ENCODE results near the gene GNPDA1.
A peak's percentile ranks its signal among the peaks of the same experiment; 100 is the strongest.

Gene GNPDA1

DNA sequence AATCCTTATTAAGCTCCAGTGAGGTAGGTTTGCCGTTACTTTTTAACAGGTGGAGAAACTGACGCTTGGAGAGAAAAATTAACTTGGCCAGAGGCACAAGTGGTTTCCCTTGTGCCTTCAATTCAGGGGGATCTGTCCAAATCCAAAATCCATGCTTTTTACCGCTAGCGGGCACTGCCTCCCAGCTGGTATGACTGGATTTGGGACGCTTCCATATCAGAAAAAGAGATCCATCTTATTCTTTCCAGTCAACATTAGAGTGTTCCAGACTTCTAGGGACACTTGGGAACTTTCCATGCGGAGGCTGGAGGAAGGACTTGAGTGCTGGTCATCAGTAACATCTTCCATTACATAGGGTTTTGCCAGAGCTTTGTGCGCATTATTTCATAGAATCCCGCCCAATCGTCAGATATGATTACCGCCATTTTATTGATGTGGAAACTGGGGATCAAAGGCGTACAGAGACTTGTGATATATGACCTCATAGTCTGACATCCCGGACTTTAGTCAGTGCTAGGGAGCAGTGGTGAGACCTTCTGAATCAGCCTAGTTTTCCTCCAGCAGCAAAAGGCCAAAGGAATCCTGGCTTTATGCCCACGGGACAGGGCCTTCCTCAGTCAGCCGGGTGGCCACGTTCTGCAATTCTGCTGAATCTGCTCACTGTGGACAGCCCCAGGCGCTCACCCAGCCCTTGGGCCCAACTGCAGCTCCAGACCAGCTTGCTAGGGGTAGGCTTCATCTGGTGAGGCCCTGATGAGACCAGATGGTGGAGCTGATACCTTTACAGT is 1.1 kb upstream of the GNPDA1 start:
- intact Hi-C loops (cut with micrococcal nuclease) = loop anchor here (5.0 kb wide), 1 partner anchor 38 kb away; no protein-coding TSS in a partner anchor
- H3K27me3 Mint-ChIP-seq = no peaks in the 10 kb centered on the region
- peak overlapping the region; percentile 94 for H3K27ac Mint-ChIP-seq
- H3K9me3 Mint-ChIP-seq = no peaks in the 10 kb centered on the region
- peaks cover 36% of the 10 kb centered on the region for H3K36me3 Mint-ChIP-seq (ENCODE audit: low read depth)
- H3K4me1 Mint-ChIP-seq (ENCODE audit: low read depth) = peaks cover 57% of the 10 kb centered on the region
- H3K4me3 Mint-ChIP-seq = no peak overlapping the region

- intact Hi-C loops (cut with micrococcal nuclease) = loop anchor here (1.0 to 5.0 kb wide), 2 partner anchors 40 to 132 kb away; no protein-coding TSS in a partner anchor
- H3K27me3 Mint-ChIP-seq = no peaks in the 10 kb centered on the region
- peaks cover 52% of the 10 kb centered on the region for H3K36me3 Mint-ChIP-seq (ENCODE audit: low read depth)
- peak overlapping the region; percentile 94 for H3K27ac Mint-ChIP-seq
- no peaks in the 10 kb centered on the region for H3K9me3 Mint-ChIP-seq
- peaks cover 65% of the 10 kb centered on the region for H3K4me1 Mint-ChIP-seq (ENCODE audit: low read depth)
- peak overlapping the region; percentile 81 for H3K4me3 Mint-ChIP-seq
These were observed 541 bp downstream of the GNPDA1 start for GRCh38 chr5:142012186-142012785.

GRCh38 chr5:142011572-142012185 is 1.1 kb downstream of the GNPDA1 start:
- peak overlapping the region; percentile 94 for H3K27ac Mint-ChIP-seq
- no peaks in the 10 kb centered on the region for H3K9me3 Mint-ChIP-seq
- H3K4me3 Mint-ChIP-seq = peak overlapping the region; percentile 81
- H3K36me3 Mint-ChIP-seq (ENCODE audit: low read depth) = peaks cover 58% of the 10 kb centered on the region
- H3K4me1 Mint-ChIP-seq (ENCODE audit: low read depth) = peaks cover 70% of the 10 kb centered on the region
- intact Hi-C loops (cut with micrococcal nuclease) = loop anchor here (1.0 to 5.0 kb wide), 2 partner anchors 41 to 133 kb away; no protein-coding TSS in a partner anchor
- H3K27me3 Mint-ChIP-seq = no peaks in the 10 kb centered on the region

GRCh38 chr5:142009886-142010285 is 2.9 kb downstream of the GNPDA1 start:
- H3K4me1 Mint-ChIP-seq (ENCODE audit: low read depth) = peaks cover 68% of the 10 kb centered on the region
- no peak overlapping the region for H3K27ac Mint-ChIP-seq
- H3K27me3 Mint-ChIP-seq = no peaks in the 10 kb centered on the region
- intact Hi-C loops (cut with micrococcal nuclease) = loop anchor here (5.0 kb wide), 1 partner anchor 42 kb away; no protein-coding TSS in a partner anchor
- H3K4me3 Mint-ChIP-seq = no peak overlapping the region
- H3K9me3 Mint-ChIP-seq = no peaks in the 10 kb centered on the region
- H3K36me3 Mint-ChIP-seq (ENCODE audit: low read depth) = peaks cover 76% of the 10 kb centered on the region

DNA sequence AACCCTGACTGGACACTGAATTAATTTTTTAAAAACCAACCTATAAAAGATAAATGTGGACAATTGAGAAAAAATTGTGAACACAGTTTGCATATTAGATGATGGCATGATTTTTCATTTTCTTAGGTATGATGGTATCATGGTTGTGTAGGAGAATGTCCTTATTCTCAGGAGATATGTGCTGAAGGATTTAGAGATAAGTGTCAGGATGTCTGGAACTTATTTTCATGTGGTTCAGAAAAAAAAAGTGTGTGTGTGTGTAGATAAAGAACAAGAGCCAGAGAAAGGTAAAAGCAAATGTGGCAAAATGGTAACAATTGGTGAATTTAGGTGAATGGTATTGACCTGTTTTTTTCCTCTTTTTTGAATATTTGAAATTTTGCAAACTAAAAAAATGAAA is 4.0 kb downstream of the GNPDA1 start:
- peaks cover 87% of the 10 kb centered on the region for H3K36me3 Mint-ChIP-seq (ENCODE audit: low read depth)
- H3K4me1 Mint-ChIP-seq (ENCODE audit: low read depth) = peaks cover 63% of the 10 kb centered on the region
- intact Hi-C loops (cut with micrococcal nuclease) = no loop called here
- H3K9me3 Mint-ChIP-seq = no peaks in the 10 kb centered on the region
- H3K27ac Mint-ChIP-seq = peak overlapping the region; percentile 19
- no peaks in the 10 kb centered on the region for H3K27me3 Mint-ChIP-seq
- H3K4me3 Mint-ChIP-seq = no peak overlapping the region

GRCh38 chr5:142007237-142007544 is 5.6 kb downstream of the GNPDA1 start:
- Mint-ChIP-seq H3K4me3 (no peak overlapping the region), H3K9me3 (no peaks in the 10 kb centered on the region), H3K36me3 (ENCODE audit: low read depth) (peaks cover 99% of the 10 kb centered on the region), H3K27ac (peak overlapping the region; percentile 48), H3K4me1 (ENCODE audit: low read depth) (peaks cover 54% of the 10 kb centered on the region), H3K27me3 (no peaks in the 10 kb centered on the region)
- intact Hi-C loops (cut with micrococcal nuclease) = no loop called here

- Mint-ChIP-seq H3K4me3 (no peak overlapping the region), H3K9me3 (no peaks in the 10 kb centered on the region), H3K27ac (peak overlapping the region; percentile 48), H3K27me3 (no peaks in the 10 kb centered on the region), H3K36me3 (ENCODE audit: low read depth) (peaks cover 99% of the 10 kb centered on the region), H3K4me1 (ENCODE audit: low read depth) (peaks cover 48% of the 10 kb centered on the region)
- intact Hi-C loops (cut with micrococcal nuclease) = no loop called here
These were observed 6.2 kb downstream of the GNPDA1 start for GRCh38 chr5:142006363-142007236.

DNA sequence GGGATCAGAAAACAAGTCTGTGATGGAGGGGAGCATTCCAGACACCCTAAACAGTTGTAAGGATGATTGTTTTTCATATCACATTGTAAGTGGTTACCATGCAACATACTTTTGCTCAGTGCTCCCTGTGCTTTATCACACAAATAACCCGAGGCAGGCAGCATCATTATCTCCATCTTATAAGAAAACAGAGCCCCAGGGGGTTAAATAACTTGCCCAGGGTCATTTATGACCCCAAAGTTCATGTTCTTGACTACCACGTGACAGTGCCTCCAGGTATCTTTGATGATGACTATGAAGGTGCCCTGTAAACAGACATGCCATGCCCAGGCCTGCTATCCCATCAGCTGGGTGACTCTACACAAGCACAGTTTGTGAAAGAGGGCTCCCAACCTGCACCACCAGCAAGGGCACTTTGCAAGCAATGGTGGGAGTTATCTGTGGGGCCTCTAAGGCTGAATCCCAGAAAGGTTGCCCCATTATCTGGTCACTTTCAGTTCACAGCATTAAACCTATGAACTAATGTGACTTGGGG is 9.5 kb downstream of the GNPDA1 start:
- Mint-ChIP-seq H3K4me1 (ENCODE audit: low read depth) (peaks cover 36% of the 10 kb centered on the region), H3K27me3 (no peaks in the 10 kb centered on the region), H3K27ac (no peak overlapping the region), H3K36me3 (ENCODE audit: low read depth) (peaks cover 100% of the 10 kb centered on the region), H3K9me3 (no peaks in the 10 kb centered on the region), H3K4me3 (no peak overlapping the region)
- intact Hi-C loops (cut with micrococcal nuclease) = no loop called here

- peaks cover 97% of the 10 kb centered on the region for H3K36me3 Mint-ChIP-seq (ENCODE audit: low read depth)
- no peak overlapping the region for H3K4me3 Mint-ChIP-seq
- intact Hi-C loops (cut with micrococcal nuclease) = no loop called here
- H3K4me1 Mint-ChIP-seq (ENCODE audit: low read depth) = peaks cover 21% of the 10 kb centered on the region
- H3K27ac Mint-ChIP-seq = no peak overlapping the region
- H3K27me3 Mint-ChIP-seq = no peaks in the 10 kb centered on the region
- no peaks in the 10 kb centered on the region for H3K9me3 Mint-ChIP-seq
These were observed 11.9 kb downstream of the GNPDA1 start for GRCh38 chr5:142000704-142001484.

DNA sequence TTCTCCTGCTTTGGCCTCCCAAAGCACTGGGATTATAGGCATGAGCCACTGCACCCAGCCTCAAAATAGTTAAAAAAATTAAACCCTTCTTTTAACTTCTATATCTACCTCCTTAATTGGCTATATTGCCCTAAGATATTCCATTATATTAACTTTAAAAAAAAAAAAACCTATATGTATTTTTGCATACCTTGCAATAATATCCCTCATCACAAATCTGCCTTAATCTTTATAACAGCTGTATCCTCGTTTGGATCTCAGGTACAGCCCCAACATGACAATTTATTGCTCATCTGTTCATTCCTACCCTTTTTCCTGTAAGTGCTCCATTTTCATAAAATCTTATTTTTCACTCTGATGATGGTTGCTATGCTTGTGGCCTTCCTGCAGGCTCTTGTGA is 12.7 kb downstream of the GNPDA1 start:
- H3K4me3 Mint-ChIP-seq = no peak overlapping the region
- intact Hi-C loops (cut with micrococcal nuclease) = no loop called here
- no peaks in the 10 kb centered on the region for H3K9me3 Mint-ChIP-seq
- no peaks in the 10 kb centered on the region for H3K27me3 Mint-ChIP-seq
- H3K36me3 Mint-ChIP-seq (ENCODE audit: low read depth) = peaks cover 95% of the 10 kb centered on the region
- H3K4me1 Mint-ChIP-seq (ENCODE audit: low read depth) = peaks cover 19% of the 10 kb centered on the region
- H3K27ac Mint-ChIP-seq = no peak overlapping the region

- Mint-ChIP-seq H3K36me3 (ENCODE audit: low read depth) (peaks cover 92% of the 10 kb centered on the region), H3K27ac (no peak overlapping the region), H3K4me3 (no peak overlapping the region), H3K9me3 (no peaks in the 10 kb centered on the region), H3K4me1 (ENCODE audit: low read depth) (peaks cover 10% of the 10 kb centered on the region), H3K27me3 (no peaks in the 10 kb centered on the region)
- intact Hi-C loops (cut with micrococcal nuclease) = no loop called here
These were observed 15.4 kb downstream of the GNPDA1 start for GRCh38 chr5:141997358-141997960.

GRCh38 chr5:141995656-141996055 is 17.2 kb downstream of the GNPDA1 start:
- no peaks in the 10 kb centered on the region for H3K27me3 Mint-ChIP-seq
- no peak overlapping the region for H3K27ac Mint-ChIP-seq
- H3K4me3 Mint-ChIP-seq = no peak overlapping the region
- peaks cover 85% of the 10 kb centered on the region for H3K36me3 Mint-ChIP-seq (ENCODE audit: low read depth)
- intact Hi-C loops (cut with micrococcal nuclease) = no loop called here
- H3K9me3 Mint-ChIP-seq = no peaks in the 10 kb centered on the region
- H3K4me1 Mint-ChIP-seq (ENCODE audit: low read depth) = peaks cover 10% of the 10 kb centered on the region

Measured in dendritic cell treated with granulocyte-macrophage colony-stimulating factor and Interleukin-4, amounts not matched to agents 40 ng/mL and 50 ng/mL, for 4 days (primary cell).